Medulla oblongata (tissue), 1 donor: ENCODE results near the gene NDUFS5.
"Not testable (repeated sequence)": the region's sequence is repeated elsewhere in the genome, so short reads cannot be mapped to it uniquely, and the experiment has no call there.

Experiments
- DNase-seq: peaks from one replicate; pipeline ENCODE4 v3.0.0-alpha.2; 2015; ENCODE audit errors: extremely low spot score

NDUFS5 gene

DNA sequence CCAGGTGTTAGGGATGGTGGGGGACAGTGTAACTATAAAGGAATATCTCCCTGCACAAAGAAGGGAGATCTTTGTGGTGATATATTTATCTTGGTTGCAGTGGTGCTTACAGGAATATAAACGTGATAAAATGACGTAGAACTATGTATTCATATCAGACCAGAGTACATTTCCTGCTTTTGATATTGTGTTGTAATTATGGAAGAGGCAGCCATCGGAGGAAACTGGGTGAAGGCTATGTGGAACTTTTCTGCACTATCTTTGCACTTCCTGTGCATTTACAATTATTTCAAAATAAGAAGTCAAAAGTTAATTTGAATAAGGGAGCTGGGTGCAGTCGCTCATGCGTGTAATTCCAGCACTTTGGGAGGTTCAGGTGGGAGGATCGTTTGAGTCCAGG, 37.6 kb downstream of the NDUFS5 start:
- no peak for DNase-seq

DNA sequence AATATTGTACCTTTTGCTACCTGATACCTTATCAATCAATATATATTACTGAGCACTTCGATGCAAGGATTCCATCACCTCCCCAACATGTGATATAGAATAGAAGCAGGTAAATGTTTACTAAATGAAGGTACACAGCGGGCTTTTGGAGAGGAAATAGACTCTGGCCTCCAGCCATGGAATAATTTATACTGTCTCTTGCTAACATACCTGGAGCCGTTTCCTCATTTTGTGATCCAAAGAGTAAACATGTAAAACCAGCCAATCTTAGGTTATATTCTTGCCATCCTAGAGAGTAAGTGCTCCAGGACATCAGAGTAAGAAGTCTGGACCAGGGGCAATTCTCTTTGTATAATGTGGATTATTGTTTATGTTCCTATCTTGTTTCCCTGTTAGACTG, 39.4 kb downstream of the NDUFS5 start:
- DNase-seq = no peak

DNA sequence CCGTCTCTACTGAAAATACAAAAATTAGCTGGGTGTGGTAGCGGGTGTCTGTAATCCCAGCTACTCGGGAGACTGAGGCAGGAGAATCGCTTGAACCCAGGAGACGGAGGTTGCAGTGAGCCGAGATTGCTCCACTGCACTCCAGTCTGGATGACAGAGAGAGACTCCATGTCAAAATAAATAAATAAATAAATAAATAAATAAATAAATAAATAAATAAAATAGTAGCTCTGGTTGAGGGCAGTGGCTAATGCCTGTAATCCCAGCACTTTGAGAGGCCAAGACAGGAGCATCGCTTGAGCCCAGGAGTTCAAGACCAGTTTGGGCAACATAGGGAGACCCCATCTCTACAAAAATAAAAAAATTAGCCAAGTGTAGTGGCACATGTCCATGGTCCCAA, 42.1 kb downstream of the NDUFS5 start:
- DNase-seq = not testable (repeated sequence)

DNA sequence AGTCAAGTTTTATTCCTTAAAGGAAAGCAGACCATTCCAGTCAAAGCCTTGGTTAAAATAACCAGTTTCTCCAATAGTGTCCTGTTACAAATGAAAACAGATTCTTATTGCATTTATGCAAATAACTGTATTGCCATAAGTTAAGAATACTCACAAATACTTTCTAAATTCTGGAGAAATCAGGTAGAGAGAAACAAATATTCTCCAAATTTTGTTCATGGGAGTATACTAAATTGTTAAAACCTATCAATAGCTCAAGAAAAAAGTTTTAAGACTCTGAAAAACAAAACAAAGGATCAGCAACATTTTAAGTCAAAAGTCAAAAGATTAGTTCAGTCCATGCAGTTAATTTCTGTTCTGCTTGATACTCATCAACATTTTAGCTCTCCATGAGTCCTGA, 45.4 kb downstream of the NDUFS5 start:
- DNase-seq = not testable (repeated sequence)

DNA sequence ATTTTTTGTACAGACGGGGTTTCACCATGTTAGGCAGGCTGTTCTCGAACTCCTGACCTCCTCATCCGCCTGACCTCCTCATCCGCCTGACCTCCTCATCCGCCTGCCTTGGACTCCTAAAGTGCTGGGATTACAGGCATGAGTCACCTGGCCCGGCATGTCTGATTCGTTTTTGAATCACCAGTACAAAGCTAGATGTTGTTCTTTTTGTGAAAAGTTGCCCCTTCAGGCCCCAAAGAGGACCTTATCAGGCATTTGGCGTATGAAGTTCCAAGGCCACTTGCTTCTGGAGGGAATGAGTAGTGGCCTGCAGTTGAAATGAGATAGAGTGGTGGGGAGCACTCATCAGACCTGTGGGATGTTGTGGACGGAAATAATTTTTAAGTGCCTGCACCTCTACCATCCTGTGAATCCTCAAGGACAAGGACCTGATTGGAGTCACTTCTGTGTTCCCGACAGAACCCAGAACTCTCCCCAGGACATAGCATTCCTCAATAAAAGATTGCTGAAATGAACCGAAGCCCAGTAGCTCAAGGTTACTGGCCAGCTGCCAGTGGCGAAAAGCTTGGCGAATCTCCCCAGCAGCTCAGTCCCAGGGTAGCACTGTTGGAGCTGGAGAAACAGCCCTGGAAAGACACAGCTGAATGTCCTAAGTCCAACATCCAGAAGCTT, 50.1 kb downstream of the NDUFS5 start:
- DNase-seq = peak; percentile 78

DNA sequence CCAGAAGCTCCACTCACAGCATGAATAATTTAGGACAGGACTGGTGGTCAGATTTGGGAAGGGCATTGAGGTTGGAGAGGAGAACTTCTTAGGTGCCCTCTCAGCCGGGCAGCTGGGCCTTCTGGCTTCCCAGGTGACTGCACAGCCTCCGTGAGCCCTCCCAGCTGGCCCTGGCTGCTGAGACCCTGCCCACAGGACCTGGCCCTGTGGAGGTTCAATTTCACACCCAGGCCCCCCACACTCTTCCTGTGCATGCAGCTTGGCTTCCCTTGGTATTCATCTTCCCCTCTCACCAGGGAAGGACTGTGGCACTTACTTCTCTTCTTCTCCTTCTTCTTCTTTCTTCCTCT, 50.6 kb downstream of the NDUFS5 start:
- DNase-seq = no peak

DNA sequence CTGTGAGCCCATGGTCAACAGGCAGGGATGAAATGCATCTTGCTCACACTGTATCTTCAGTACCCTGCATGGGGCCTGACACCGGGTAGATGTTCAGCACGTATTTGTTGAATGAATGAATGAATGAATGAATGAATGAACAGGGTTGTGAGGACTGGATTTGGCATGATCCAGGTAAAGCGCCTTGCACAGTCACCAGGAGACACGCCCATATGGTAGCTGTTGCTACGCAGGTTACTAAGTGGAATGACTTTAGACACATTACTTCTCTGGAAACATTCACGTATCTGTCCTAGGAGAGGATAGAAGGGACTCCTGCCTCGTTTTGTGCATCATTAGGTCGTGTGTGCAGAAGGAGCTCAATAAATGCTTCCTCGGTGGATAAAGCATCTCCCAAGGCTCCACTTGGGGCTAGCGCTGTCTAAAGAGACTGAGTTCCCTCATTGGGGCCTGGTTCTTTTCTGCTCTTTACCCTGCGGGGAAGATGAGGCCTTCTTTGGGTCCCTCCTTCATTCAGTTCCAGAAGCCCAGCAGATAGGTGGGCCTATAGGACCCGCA, 54.2 kb downstream of the NDUFS5 start:
- no peak for DNase-seq

DNA sequence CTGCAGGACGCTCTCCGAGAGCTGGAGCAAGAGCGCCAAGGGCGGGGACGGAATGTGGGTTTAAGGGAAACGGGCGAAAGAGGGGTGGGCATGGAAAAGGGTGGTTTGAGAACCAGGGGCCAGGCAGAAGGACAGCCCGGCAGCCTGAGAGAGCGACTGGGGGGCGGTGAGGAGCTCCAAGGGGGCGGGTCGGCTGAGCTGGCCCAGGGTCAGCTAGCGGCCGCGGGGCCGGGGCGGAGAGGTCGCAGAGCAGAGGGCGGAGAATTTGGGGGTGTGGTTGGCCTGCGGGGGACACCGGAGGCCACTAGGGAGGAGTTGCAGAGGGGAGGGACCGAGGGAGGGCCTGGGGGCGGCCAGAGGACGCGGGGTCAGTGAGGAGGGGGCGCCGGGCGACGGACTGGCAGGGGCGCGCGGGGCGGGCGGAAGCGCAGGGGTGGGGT, 54.7 kb downstream of the NDUFS5 start:
- no peak for DNase-seq

DNA sequence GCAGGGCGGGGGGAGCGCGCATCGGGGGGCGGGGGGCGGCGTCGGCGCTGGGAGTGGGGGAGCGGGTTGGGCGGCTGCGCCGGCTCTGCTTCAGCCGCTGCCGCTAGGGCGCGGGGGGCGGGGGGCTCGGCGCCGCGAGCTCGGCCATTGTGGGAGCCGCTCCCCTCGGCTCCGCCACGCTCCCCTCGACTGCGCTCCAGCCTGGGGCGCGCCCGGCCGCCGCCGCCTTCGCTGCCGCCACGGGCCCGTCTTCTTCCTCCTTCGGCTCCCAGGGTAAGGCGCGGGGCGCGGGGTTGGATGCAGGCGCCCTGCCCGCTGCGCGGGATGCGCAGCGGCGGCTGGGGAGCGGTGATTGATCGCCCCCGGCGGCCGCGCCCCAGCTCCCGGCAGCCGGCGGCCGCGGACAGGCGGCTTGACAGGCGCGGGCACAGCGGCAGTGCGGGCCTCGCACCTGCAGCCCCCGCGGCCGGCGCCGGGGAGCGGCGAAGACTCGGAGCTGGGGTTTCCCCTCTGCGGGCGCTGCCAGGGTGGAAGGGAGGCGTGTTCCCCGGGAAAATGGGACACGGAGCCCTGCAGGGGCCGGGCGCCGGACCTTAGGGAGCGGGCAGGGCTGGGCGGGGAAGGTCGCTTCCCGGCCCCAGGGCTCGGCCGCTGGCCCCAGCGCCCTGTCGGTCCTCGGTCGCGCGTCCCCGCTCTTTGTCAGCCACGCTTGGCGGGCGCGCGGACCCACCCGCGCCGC, 55.3 kb downstream of the NDUFS5 start:
- no peak for DNase-seq

DNA sequence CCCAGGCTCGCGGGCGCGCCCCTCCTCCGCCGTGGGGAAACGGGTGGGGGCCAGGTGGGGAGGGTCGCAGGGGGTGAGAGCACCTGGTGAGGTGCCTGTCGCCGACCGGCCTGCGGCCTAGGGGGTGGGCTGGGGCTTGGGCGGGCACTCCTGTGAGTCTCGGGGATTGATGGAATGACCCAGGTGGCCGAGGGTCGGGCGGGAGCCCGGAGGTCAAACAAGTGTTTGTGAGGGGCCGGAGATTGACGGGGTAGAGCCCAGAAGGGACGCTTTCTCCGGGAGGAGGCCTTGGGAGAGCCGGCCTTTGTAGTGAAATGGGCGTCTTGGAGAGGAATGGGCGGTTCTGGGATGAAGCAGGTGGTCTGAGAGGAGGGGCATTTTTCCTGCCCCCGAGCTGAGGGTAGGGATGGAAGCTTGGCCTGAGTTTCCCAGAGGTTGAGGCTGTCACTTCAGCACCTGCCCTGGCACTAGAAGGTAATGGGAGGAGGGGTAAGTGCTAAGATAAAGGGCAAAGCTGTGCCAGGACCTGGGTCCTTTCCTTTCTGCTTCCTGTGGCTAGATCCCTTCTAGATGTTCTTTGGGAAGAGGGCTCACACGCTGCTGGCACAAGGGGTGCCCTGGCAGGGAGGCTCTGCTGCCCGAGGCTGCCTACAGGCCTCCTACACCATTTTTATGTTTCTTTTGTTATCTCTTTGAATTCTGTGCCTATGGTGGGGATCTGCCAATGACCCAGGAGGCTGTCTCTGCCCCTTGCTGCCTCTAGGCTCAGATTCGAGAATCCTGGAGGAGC, 56.1 kb downstream of the NDUFS5 start:
- no peak for DNase-seq

DNA sequence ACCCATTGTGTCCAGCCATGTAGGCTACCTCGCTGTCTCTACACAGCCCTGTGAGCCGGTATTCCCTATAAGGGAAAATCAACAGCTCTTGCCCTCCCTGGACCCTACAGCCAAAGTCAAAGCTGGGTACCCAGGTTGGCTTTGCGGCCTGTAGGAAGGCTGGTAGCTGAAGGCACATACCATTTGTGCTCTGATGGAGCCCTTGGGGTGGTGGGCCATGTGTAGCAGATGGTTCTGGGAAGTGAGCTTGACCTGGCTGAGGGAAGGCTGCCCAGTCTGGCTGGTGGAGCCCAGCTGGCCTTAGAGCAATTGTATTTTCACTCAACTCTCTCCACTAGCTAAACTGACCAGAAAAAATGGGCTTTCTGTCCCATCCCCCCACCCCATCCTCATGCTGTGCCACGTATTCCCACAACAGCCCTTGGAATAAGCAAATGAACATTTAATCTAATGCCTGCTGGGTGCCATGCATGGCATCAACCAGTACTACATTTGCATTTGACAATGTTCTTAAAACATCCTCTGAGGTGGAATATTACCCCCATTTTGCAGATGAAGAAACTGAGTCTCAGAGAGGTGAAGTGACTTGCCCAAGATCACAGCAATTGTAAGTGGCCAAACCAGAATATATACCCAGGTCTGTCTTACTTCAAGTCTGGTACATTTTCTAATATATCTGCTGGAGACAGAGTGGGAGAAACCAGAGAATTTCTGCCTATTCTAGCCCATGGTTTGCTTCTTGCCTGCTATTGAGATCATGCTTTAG, 56.8 kb downstream of the NDUFS5 start:
- no peak for DNase-seq

DNA sequence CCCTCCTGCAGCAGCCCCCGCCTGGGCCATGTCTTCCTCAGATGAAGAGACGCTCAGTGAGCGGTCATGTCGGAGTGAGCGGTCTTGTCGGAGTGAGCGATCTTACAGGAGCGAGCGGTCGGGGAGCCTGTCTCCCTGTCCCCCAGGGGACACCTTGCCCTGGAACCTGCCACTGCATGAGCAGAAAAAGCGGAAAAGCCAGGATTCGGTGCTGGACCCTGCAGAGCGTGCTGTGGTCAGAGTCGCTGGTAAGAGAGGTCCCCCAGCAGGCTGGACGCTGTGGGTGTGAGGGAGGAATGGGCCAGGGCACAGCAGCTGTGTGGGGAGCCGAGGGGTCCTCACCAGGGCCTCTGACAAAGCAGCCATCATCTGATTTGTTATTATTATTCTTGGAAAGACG, 58.0 kb downstream of the NDUFS5 start:
- no peak for DNase-seq
